Measurements from ENCODE around the gene POMC. TPM values are rescaled to one million over a fixed set of nuclear protein-coding genes. Genes with fewer than 3 reads are reported as not detected.

POMC gene
- total and polyA plus RNA-seq, 2 of the 13 experiments (the other 11 are each of a cell fraction or from before 2014, with no cell fraction given), result not detected

DNA sequence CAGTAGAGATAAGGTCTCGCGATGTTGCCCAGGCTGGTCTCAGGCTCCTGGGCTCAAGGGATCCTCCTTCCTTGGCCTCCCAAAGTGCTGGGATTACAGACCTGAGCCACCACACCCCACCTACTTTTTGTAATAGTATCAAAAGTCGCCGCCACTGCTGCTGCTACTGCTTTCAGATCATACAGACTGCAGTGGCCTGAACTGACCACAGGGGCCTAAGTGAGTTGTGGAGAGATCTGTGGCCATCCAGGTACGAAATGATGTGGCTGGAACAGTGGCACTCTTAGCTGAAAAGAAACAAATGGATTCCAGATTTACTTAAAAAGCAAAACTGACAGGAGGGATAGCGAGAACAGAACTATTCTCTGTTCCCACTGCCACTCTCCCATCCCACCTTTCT is 32.9 kb upstream of the POMC start (continued):
- TF ChIP-seq ZFP91 (CRISPR knock-in tag; IDR thresholded peaks at IDR 0.05; ENCODE audit: borderline replicate concordance) (0 out of 2 replicates have a peak, but pooled peaks have one; percentile 31), CTCF (CRISPR knock-in tag; IDR thresholded peaks at IDR 0.05) (peak; percentile 20; the same call in 1 of the 2 replicates), ZNF761 (CRISPR knock-in tag; conservative IDR thresholded peaks at IDR 0.05) (no peak), ZBTB1 (CRISPR knock-in tag; IDR thresholded peaks at IDR 0.05; ENCODE audit: borderline replicate concordance) (no peak), FOXK2 (IDR thresholded peaks at IDR 0.05) (no peak), ZNF776 (CRISPR knock-in tag; IDR thresholded peaks at IDR 0.05) (no peak), ZSCAN31 (CRISPR knock-in tag; IDR thresholded peaks at IDR 0.05; ENCODE audit: low read depth) (no peak), PHF5A (CRISPR knock-in tag; IDR thresholded peaks at IDR 0.05; ENCODE audit: low read depth, unreplicated experiment) (no peak), YEATS4 (CRISPR knock-in tag; IDR thresholded peaks at IDR 0.05; ENCODE audit: borderline replicate concordance) (no peak), ZBTB33 (CRISPR knock-in tag; IDR thresholded peaks at IDR 0.05) (no peak), STAT6 (CRISPR knock-in tag; IDR thresholded peaks at IDR 0.05; ENCODE audit: borderline replicate concordance) (no peak)
- TF ChIP-seq, protein P1, sequence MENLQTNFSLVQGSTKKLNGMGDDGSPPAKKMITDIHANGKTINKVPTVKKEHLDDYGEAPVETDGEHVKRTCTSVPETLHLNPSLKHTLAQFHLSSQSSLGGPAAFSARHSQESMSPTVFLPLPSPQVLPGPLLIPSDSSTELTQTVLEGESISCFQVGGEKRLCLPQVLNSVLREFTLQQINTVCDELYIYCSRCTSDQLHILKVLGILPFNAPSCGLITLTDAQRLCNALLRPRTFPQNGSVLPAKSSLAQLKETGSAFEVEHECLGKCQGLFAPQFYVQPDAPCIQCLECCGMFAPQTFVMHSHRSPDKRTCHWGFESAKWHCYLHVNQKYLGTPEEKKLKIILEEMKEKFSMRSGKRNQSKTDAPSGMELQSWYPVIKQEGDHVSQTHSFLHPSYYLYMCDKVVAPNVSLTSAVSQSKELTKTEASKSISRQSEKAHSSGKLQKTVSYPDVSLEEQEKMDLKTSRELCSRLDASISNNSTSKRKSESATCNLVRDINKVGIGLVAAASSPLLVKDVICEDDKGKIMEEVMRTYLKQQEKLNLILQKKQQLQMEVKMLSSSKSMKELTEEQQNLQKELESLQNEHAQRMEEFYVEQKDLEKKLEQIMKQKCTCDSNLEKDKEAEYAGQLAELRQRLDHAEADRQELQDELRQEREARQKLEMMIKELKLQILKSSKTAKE (CRISPR knock-in tag; IDR thresholded peaks at IDR 0.05; ENCODE audit: borderline replicate concordance), result no peak
- TF ChIP-seq, protein P2, sequence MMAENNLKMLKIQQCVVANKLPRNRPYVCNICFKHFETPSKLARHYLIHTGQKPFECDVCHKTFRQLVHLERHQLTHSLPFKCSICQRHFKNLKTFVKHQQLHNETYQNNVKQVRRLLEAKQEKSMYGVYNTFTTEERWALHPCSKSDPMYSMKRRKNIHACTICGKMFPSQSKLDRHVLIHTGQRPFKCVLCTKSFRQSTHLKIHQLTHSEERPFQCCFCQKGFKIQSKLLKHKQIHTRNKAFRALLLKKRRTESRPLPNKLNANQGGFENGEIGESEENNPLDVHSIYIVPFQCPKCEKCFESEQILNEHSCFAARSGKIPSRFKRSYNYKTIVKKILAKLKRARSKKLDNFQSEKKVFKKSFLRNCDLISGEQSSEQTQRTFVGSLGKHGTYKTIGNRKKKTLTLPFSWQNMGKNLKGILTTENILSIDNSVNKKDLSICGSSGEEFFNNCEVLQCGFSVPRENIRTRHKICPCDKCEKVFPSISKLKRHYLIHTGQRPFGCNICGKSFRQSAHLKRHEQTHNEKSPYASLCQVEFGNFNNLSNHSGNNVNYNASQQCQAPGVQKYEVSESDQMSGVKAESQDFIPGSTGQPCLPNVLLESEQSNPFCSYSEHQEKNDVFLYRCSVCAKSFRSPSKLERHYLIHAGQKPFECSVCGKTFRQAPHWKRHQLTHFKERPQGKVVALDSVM (CRISPR knock-in tag; IDR thresholded peaks at IDR 0.05), result peak; percentile 24; the same call in 1 of the 2 replicates
- TF ChIP-seq, protein P3, sequence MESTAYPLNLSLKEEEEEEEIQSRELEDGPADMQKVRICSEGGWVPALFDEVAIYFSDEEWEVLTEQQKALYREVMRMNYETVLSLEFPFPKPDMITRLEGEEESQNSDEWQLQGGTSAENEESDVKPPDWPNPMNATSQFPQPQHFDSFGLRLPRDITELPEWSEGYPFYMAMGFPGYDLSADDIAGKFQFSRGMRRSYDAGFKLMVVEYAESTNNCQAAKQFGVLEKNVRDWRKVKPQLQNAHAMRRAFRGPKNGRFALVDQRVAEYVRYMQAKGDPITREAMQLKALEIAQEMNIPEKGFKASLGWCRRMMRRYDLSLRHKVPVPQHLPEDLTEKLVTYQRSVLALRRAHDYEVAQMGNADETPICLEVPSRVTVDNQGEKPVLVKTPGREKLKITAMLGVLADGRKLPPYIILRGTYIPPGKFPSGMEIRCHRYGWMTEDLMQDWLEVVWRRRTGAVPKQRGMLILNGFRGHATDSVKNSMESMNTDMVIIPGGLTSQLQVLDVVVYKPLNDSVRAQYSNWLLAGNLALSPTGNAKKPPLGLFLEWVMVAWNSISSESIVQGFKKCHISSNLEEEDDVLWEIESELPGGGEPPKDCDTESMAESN (CRISPR knock-in tag; conservative IDR thresholded peaks at IDR 0.05), result no peak

Measured in HepG2 (cell line).